Activated T-helper 17 cell treated with anti-CD3 and anti-CD28 coated beads, Interleukin-2, amount 50 U/mL, for 72 hours (primary cell): ENCODE data around the gene ZNF519. TPM values are rescaled to one million over a fixed set of nuclear protein-coding genes. Genes with fewer than 3 reads are reported as not detected.
"Not testable (repeated sequence)": the region's sequence is repeated elsewhere in the genome, so short reads cannot be mapped to it uniquely, and the experiment has no call there.

ENCODE experiments used
- ATAC-seq: fragments of 150-1000 bp; cut with Tn5 transposase; replicated peaks from 2 replicates; pipeline ENCODE4 v1.10.0; 2021; ENCODE audit warnings: mild to moderate bottlenecking, moderate library complexity
- H3K27ac Mint-ChIP-seq: one replicate; pipeline ENCODE4 v1.8.0; 2022; ENCODE audit warnings: mixed read lengths
- H3K27me3 Mint-ChIP-seq: one replicate; pipeline ENCODE4 v1.8.0; 2022; ENCODE audit warnings: mixed read lengths
- H3K36me3 Mint-ChIP-seq: one replicate; pipeline ENCODE4 v1.8.0; 2022; ENCODE audit warnings: low read depth, mild to moderate bottlenecking, mixed read lengths
- H3K4me1 Mint-ChIP-seq: one replicate; pipeline ENCODE4 v1.8.0; 2022; ENCODE audit warnings: mixed read lengths
- H3K4me3 Mint-ChIP-seq: one replicate; pipeline ENCODE4 v1.8.0; 2022; ENCODE audit warnings: mild to moderate bottlenecking, mixed read lengths
- H3K9me3 Mint-ChIP-seq: one replicate; pipeline ENCODE4 v1.8.0; 2022; ENCODE audit warnings: mixed read lengths
- total RNA-seq, 2 donors: library from RNA; stranded (reverse); gene quantifications; one replicate each; pipeline ENCODE4 v1.2.3, GENCODE V29; 2022

Gene ZNF519
- total RNA-seq, 2 donors from 2014 or later: 17.4 to 18.4 TPM

GRCh38 chr18:14131696-14132270 lies 452 bp downstream of the ZNF519 start:
- H3K9me3 Mint-ChIP-seq, H3K4me1 Mint-ChIP-seq, H3K27me3 Mint-ChIP-seq, H3K36me3 Mint-ChIP-seq: not testable (repeated sequence)
- peak; percentile 33 for ATAC-seq
- peak overlapping the region; percentile 86 for H3K27ac Mint-ChIP-seq
- H3K4me3 Mint-ChIP-seq: peak overlapping the region; percentile 83

GRCh38 chr18:14130804-14131203 lies 1.4 kb downstream of the ZNF519 start:
- not testable (repeated sequence) for ATAC-seq, H3K9me3 Mint-ChIP-seq, H3K27ac Mint-ChIP-seq, H3K27me3 Mint-ChIP-seq, H3K4me1 Mint-ChIP-seq, H3K36me3 Mint-ChIP-seq
- H3K4me3 Mint-ChIP-seq: peak overlapping the region; percentile 83

- Mint-ChIP-seq H3K9me3 (no peaks in the 10 kb centered on the region), H3K27me3 (no peaks in the 10 kb centered on the region), H3K36me3 (peaks cover 16% of the 10 kb centered on the region)
Measured at GRCh38 chr18:14124689-14125088, 7.5 kb downstream of the ZNF519 start.

GRCh38 chr18:14122097-14122496 lies 10.1 kb downstream of the ZNF519 start:
- Mint-ChIP-seq H3K27me3 (no peaks in the 10 kb centered on the region), H3K36me3 (peaks cover 19% of the 10 kb centered on the region), H3K4me1 (peaks cover 4% of the 10 kb centered on the region), H3K27ac (no peak overlapping the region), H3K9me3 (no peaks in the 10 kb centered on the region), H3K4me3 (no peak overlapping the region)
- ATAC-seq: no peak

More at GRCh38 chr18:14124689-14125088, 7.5 kb downstream of the ZNF519 start:
- Mint-ChIP-seq H3K4me1 (peaks cover 13% of the 10 kb centered on the region), H3K27ac (no peak overlapping the region), H3K4me3 (no peak overlapping the region)
- no peak for ATAC-seq

GRCh38 chr18:14120926-14121325 lies 11.3 kb downstream of the ZNF519 start:
- H3K4me3 Mint-ChIP-seq: no peak overlapping the region
- peaks cover 21% of the 10 kb centered on the region for H3K36me3 Mint-ChIP-seq
- H3K4me1 Mint-ChIP-seq: peaks cover 4% of the 10 kb centered on the region
- no peaks in the 10 kb centered on the region for H3K27me3 Mint-ChIP-seq
- ATAC-seq: no peak
- H3K9me3 Mint-ChIP-seq: no peaks in the 10 kb centered on the region
- H3K27ac Mint-ChIP-seq: no peak overlapping the region

GRCh38 chr18:14117606-14118005 lies 14.6 kb downstream of the ZNF519 start:
- no peaks in the 10 kb centered on the region for H3K9me3 Mint-ChIP-seq
- H3K4me1 Mint-ChIP-seq: peaks cover 4% of the 10 kb centered on the region
- H3K4me3 Mint-ChIP-seq: no peak overlapping the region
- H3K36me3 Mint-ChIP-seq: peaks cover 16% of the 10 kb centered on the region
- no peak overlapping the region for H3K27ac Mint-ChIP-seq
- no peak for ATAC-seq
- no peaks in the 10 kb centered on the region for H3K27me3 Mint-ChIP-seq

GRCh38 chr18:14106906-14107305 lies 25.3 kb downstream of the ZNF519 start:
- Mint-ChIP-seq H3K27ac (no peak overlapping the region), H3K27me3 (no peaks in the 10 kb centered on the region), H3K4me1 (no peaks in the 10 kb centered on the region), H3K9me3 (peaks cover 24% of the 10 kb centered on the region), H3K4me3 (no peak overlapping the region), H3K36me3 (peaks cover 5% of the 10 kb centered on the region)
- ATAC-seq: no peak

GRCh38 chr18:14104906-14105748 lies 27.1 kb downstream of the ZNF519 start:
- Mint-ChIP-seq H3K9me3 (peaks cover 23% of the 10 kb centered on the region), H3K27ac (no peak overlapping the region)

GRCh38 chr18:14104201-14104600 lies 28.0 kb downstream of the ZNF519 start:
- H3K27ac Mint-ChIP-seq: no peak overlapping the region
- no peaks in the 10 kb centered on the region for H3K4me1 Mint-ChIP-seq
- peaks cover 9% of the 10 kb centered on the region for H3K36me3 Mint-ChIP-seq
- no peak for ATAC-seq
- H3K9me3 Mint-ChIP-seq: peaks cover 17% of the 10 kb centered on the region
- no peaks in the 10 kb centered on the region for H3K27me3 Mint-ChIP-seq
- no peak overlapping the region for H3K4me3 Mint-ChIP-seq

More at GRCh38 chr18:14104906-14105748, 27.1 kb downstream of the ZNF519 start:
- H3K36me3 Mint-ChIP-seq: peaks cover 9% of the 10 kb centered on the region
- no peaks in the 10 kb centered on the region for H3K27me3 Mint-ChIP-seq
- ATAC-seq: no peak
- no peak overlapping the region for H3K4me3 Mint-ChIP-seq
- H3K4me1 Mint-ChIP-seq: no peaks in the 10 kb centered on the region

- Mint-ChIP-seq H3K36me3 (peaks cover 5% of the 10 kb centered on the region), H3K9me3 (peaks cover 13% of the 10 kb centered on the region), H3K27ac (no peak overlapping the region), H3K4me3 (no peak overlapping the region), H3K27me3 (no peaks in the 10 kb centered on the region), H3K4me1 (no peaks in the 10 kb centered on the region)
- peak; percentile 35 for ATAC-seq
Measured at GRCh38 chr18:14100503-14101286, 31.5 kb downstream of the ZNF519 start.

- peaks cover 5% of the 10 kb centered on the region for H3K36me3 Mint-ChIP-seq
- H3K4me1 Mint-ChIP-seq: no peaks in the 10 kb centered on the region
- no peak for ATAC-seq
- H3K27ac Mint-ChIP-seq: no peak overlapping the region
- H3K4me3 Mint-ChIP-seq: no peak overlapping the region
- no peaks in the 10 kb centered on the region for H3K9me3 Mint-ChIP-seq
- no peaks in the 10 kb centered on the region for H3K27me3 Mint-ChIP-seq
Measured at GRCh38 chr18:14098428-14098827, 33.8 kb downstream of the ZNF519 start.

GRCh38 chr18:14097761-14098160 lies 34.5 kb downstream of the ZNF519 start:
- Mint-ChIP-seq H3K9me3 (no peaks in the 10 kb centered on the region), H3K27ac (no peak overlapping the region), H3K4me1 (no peaks in the 10 kb centered on the region), H3K4me3 (no peak overlapping the region), H3K36me3 (peaks cover 5% of the 10 kb centered on the region), H3K27me3 (no peaks in the 10 kb centered on the region)
- ATAC-seq: peak; percentile 81

GRCh38 chr18:14093307-14093915 lies 38.8 kb downstream of the ZNF519 start:
- no peaks in the 10 kb centered on the region for H3K36me3 Mint-ChIP-seq
- H3K27ac Mint-ChIP-seq: no peak overlapping the region
- H3K9me3 Mint-ChIP-seq: no peaks in the 10 kb centered on the region
- no peaks in the 10 kb centered on the region for H3K4me1 Mint-ChIP-seq
- no peaks in the 10 kb centered on the region for H3K27me3 Mint-ChIP-seq
- H3K4me3 Mint-ChIP-seq: no peak overlapping the region
- ATAC-seq: no peak

GRCh38 chr18:14092625-14093306 lies 39.5 kb downstream of the ZNF519 start:
- no peak for ATAC-seq
- Mint-ChIP-seq H3K27ac (no peak overlapping the region), H3K27me3 (no peaks in the 10 kb centered on the region), H3K36me3 (no peaks in the 10 kb centered on the region), H3K4me3 (no peak overlapping the region), H3K4me1 (no peaks in the 10 kb centered on the region), H3K9me3 (no peaks in the 10 kb centered on the region)
